ENCODE measurements around the gene MAN2B1. TPM values are rescaled to one million over a fixed set of nuclear protein-coding genes. Genes with fewer than 3 reads are reported as not detected.

Gene MAN2B1
- total RNA-seq, 1 donor from 2014 or later: 105 TPM

DNA sequence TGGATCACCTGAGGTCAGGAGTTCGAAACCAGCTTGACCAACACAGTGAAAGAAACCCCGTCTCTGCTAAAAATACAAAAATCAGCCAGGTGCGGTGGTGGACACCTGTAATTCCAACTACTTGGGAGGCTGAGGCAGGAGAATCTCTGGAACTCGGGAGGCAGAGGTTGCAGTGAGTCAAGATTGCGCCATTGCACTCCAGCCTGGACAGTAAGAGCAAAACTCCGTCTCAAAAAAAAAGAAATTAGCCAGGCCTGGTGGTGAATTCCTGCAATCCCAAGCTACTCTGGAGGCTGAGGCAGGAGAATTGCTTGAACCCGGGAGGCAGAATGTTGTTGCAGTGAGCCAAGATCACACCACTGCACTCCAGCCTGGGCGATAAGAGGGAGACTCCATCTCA, 42.1 kb upstream of the MAN2B1 start:
- Histone ChIP-seq H3K27me3 (ENCODE audit: insufficient read depth, low read length) (no peaks in the 10 kb centered on the region), H3K4me1 (ENCODE audit: insufficient read depth, low read length) (no peaks in the 10 kb centered on the region), H4K20me1 (ENCODE audit: insufficient read depth, low read length) (peaks cover 42% of the 10 kb centered on the region), H3K4me2 (ENCODE audit: low read length) (no peak overlapping the region), H3K9me3 (ENCODE audit: insufficient read depth, low read depth, low read length) (no peaks in the 10 kb centered on the region), H3K4me3 (ENCODE audit: insufficient read depth, low read depth, low read length) (no peak overlapping the region), H2AFZ (ENCODE audit: low read depth, low read length) (no peak overlapping the region), H3K9ac (ENCODE audit: low read length) (no peak overlapping the region), H3K36me3 (ENCODE audit: insufficient read depth, low read length) (peaks cover 34% of the 10 kb centered on the region), H3K27ac (ENCODE audit: low read depth, low read length) (no peak overlapping the region), H3K79me2 (ENCODE audit: insufficient read depth, low read length) (peaks cover 21% of the 10 kb centered on the region)
- FAIRE-seq (no peak), DNase-seq (ENCODE audit: low read depth) (no peak)
- TF ChIP-seq EZH2 (IDR thresholded peaks at IDR 0.05; ENCODE audit: insufficient read depth, low read length): no peak
- TF ChIP-seq CTCF (IDR thresholded peaks at IDR 0.05; ENCODE audit: insufficient read depth, low read depth, low read length): no peak
- H3K9me3 Mint-ChIP-seq (ENCODE audit: unreplicated experiment): no peaks in the 10 kb centered on the region
- no peaks in the 10 kb centered on the region for H3K27me3 Mint-ChIP-seq (ENCODE audit: low read depth, unreplicated experiment)
- H3K4me3 Mint-ChIP-seq (ENCODE audit: unreplicated experiment): no peak overlapping the region
- peaks cover 2% of the 10 kb centered on the region for H3K36me3 Mint-ChIP-seq (ENCODE audit: low read depth, unreplicated experiment)
- H3K27ac Mint-ChIP-seq (ENCODE audit: unreplicated experiment): no peak overlapping the region
- H3K4me1 Mint-ChIP-seq (ENCODE audit: low read depth, unreplicated experiment): no peaks in the 10 kb centered on the region

- Mint-ChIP-seq H3K4me3 (ENCODE audit: unreplicated experiment) (no peak overlapping the region), H3K36me3 (ENCODE audit: low read depth, unreplicated experiment) (peaks cover 9% of the 10 kb centered on the region), H3K9me3 (ENCODE audit: unreplicated experiment) (no peaks in the 10 kb centered on the region), H3K27me3 (ENCODE audit: low read depth, unreplicated experiment) (no peaks in the 10 kb centered on the region), H3K4me1 (ENCODE audit: low read depth, unreplicated experiment) (no peaks in the 10 kb centered on the region), H3K27ac (ENCODE audit: unreplicated experiment) (no peak overlapping the region)
- Histone ChIP-seq H3K4me1 (ENCODE audit: insufficient read depth, low read length) (no peaks in the 10 kb centered on the region), H3K4me2 (ENCODE audit: low read length) (no peak overlapping the region), H3K36me3 (ENCODE audit: insufficient read depth, low read length) (peaks cover 38% of the 10 kb centered on the region), H4K20me1 (ENCODE audit: insufficient read depth, low read length) (peaks cover 47% of the 10 kb centered on the region), H3K4me3 (ENCODE audit: insufficient read depth, low read depth, low read length) (no peak overlapping the region), H3K79me2 (ENCODE audit: insufficient read depth, low read length) (peaks cover 16% of the 10 kb centered on the region), H3K9me3 (ENCODE audit: insufficient read depth, low read depth, low read length) (no peaks in the 10 kb centered on the region), H3K27me3 (ENCODE audit: insufficient read depth, low read length) (no peaks in the 10 kb centered on the region), H2AFZ (ENCODE audit: low read depth, low read length) (no peak overlapping the region), H3K9ac (ENCODE audit: low read length) (no peak overlapping the region), H3K27ac (ENCODE audit: low read depth, low read length) (no peak overlapping the region)
- FAIRE-seq (no peak), DNase-seq (ENCODE audit: low read depth) (no peak)
- TF ChIP-seq EZH2 (IDR thresholded peaks at IDR 0.05; ENCODE audit: insufficient read depth, low read length): no peak
- TF ChIP-seq CTCF (IDR thresholded peaks at IDR 0.05; ENCODE audit: insufficient read depth, low read depth, low read length): no peak
Observed at GRCh38 chr19:12706332-12706718, 39.8 kb upstream of the MAN2B1 start.

DNA sequence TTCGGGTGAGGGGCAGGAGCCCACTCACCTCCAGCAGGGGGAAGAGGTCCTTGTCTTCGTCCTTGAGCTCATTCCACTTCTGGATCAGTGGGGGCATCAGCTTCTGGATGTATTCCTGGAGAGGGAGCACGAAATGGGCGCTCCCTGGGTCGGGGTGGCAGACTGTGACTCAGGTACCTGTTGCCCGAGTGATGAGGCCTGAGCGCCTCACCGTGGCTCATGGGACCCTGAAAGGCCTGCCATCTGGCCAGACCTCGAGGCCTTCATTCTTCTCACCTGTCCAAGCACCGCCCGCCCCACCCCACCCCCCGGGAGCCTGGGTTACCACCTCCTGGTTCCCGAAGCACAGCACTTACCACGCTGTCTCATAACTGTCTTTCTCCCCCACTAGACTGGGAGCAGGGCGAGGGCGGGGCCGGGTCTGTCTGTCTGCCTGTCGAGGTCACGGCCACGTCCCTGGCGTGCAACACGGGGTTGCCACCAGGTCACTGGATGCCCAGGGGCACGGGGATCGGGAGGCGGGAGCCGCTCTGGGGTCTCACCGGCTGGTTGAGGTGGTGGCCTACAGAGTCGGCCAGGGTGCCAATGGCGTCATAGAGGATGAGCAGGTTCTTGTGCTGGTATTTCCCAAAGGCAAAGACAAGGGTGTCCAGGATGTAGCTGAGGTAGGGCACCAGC, 39.3 kb upstream of the MAN2B1 start:
- peaks cover 35% of the 10 kb centered on the region for H3K36me3 ChIP-seq (ENCODE audit: insufficient read depth, low read length)
- H3K4me1 ChIP-seq (ENCODE audit: insufficient read depth, low read length): no peaks in the 10 kb centered on the region
- peaks cover 44% of the 10 kb centered on the region for H4K20me1 ChIP-seq (ENCODE audit: insufficient read depth, low read length)
- peaks cover 9% of the 10 kb centered on the region for H3K36me3 Mint-ChIP-seq (ENCODE audit: low read depth, unreplicated experiment)
- peaks cover 16% of the 10 kb centered on the region for H3K79me2 ChIP-seq (ENCODE audit: insufficient read depth, low read length)
- no peaks in the 10 kb centered on the region for H3K27me3 Mint-ChIP-seq (ENCODE audit: low read depth, unreplicated experiment)
- no peak overlapping the region for H3K4me3 Mint-ChIP-seq (ENCODE audit: unreplicated experiment)
- DNase-seq (ENCODE audit: low read depth): no peak
- no peaks in the 10 kb centered on the region for H3K4me1 Mint-ChIP-seq (ENCODE audit: low read depth, unreplicated experiment)
- TF ChIP-seq EZH2 (IDR thresholded peaks at IDR 0.05; ENCODE audit: insufficient read depth, low read length): no peak
- no peak for TF ChIP-seq CTCF (IDR thresholded peaks at IDR 0.05; ENCODE audit: insufficient read depth, low read depth, low read length)
- no peak for FAIRE-seq
- H2AFZ ChIP-seq (ENCODE audit: low read depth, low read length): no peak overlapping the region
- no peak overlapping the region for H3K27ac Mint-ChIP-seq (ENCODE audit: unreplicated experiment)
- H3K27me3 ChIP-seq (ENCODE audit: insufficient read depth, low read length): no peaks in the 10 kb centered on the region
- H3K27ac ChIP-seq (ENCODE audit: low read depth, low read length): no peak overlapping the region
- H3K9me3 Mint-ChIP-seq (ENCODE audit: unreplicated experiment): no peaks in the 10 kb centered on the region
- H3K4me2 ChIP-seq (ENCODE audit: low read length): no peak overlapping the region
- H3K4me3 ChIP-seq (ENCODE audit: insufficient read depth, low read depth, low read length): no peak overlapping the region
- no peaks in the 10 kb centered on the region for H3K9me3 ChIP-seq (ENCODE audit: insufficient read depth, low read depth, low read length)
- H3K9ac ChIP-seq (ENCODE audit: low read length): no peak overlapping the region
